ENCODE measurements around the gene PITPNC1.

PITPNC1 gene

DNA sequence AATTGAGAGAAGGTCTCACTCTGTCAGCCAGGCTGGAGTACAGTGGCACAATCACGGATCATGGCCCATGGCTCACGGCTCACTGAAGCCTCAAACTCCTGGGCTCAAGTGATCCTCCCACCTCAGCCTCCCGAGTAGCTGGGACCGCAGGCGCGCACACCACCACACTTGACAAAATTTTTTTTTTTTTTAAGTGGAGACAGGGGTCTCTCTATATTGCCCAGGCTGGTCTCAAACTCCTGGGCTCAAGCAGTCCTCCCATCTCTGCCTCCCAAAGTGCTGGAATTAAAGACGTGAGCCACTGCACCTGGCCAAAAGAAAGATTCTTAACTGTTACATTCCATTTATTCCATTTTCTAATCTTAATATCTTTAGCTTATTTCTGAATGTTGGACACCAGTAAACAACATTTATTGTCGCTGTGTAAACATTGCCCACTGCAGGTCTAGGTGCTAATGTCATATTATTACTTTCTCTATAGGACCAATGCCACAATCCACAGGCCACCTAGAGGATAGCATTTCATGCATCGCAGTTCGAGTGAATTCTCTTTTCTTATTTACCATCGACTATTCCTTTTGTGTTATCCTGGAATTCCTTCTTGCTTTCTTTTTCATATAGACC is 123.7 kb downstream of the PITPNC1 start:
- H3K4me3 ChIP-seq (replicated peaks; ENCODE audit: low read depth, low read length), result no peak overlapping the region
- no peak for DNase-seq (ENCODE audit: low read depth)
- TF ChIP-seq, protein P1, sequence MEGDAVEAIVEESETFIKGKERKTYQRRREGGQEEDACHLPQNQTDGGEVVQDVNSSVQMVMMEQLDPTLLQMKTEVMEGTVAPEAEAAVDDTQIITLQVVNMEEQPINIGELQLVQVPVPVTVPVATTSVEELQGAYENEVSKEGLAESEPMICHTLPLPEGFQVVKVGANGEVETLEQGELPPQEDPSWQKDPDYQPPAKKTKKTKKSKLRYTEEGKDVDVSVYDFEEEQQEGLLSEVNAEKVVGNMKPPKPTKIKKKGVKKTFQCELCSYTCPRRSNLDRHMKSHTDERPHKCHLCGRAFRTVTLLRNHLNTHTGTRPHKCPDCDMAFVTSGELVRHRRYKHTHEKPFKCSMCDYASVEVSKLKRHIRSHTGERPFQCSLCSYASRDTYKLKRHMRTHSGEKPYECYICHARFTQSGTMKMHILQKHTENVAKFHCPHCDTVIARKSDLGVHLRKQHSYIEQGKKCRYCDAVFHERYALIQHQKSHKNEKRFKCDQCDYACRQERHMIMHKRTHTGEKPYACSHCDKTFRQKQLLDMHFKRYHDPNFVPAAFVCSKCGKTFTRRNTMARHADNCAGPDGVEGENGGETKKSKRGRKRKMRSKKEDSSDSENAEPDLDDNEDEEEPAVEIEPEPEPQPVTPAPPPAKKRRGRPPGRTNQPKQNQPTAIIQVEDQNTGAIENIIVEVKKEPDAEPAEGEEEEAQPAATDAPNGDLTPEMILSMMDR (IDR thresholded peaks at IDR 0.05; ENCODE audit: low read length, missing control alignments), result no peak

DNA sequence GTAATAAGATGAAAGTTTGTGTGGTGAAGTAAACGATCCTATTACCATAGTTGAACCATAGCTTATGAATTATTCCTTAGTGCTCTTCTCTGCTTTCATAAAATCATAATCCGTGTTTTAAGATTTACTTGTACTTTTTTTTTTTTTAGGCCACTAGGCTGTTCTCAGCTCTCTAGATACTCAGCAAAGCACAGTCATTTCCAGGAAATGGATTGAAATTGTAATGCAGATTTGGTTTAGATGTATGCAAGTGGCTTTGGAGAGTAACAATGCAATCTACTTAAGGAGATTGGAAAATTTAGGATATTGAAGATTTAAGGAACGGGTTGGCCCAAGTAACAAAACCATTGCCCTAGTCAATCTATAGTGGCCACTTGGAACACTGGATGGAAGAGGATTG is 125.1 kb downstream of the PITPNC1 start:
- TF ChIP-seq, protein P1 (IDR thresholded peaks at IDR 0.05; ENCODE audit: low read length, missing control alignments), result no peak
- no peak overlapping the region for H3K4me3 ChIP-seq (replicated peaks; ENCODE audit: low read depth, low read length)
- DNase-seq (ENCODE audit: low read depth), result no peak

DNA sequence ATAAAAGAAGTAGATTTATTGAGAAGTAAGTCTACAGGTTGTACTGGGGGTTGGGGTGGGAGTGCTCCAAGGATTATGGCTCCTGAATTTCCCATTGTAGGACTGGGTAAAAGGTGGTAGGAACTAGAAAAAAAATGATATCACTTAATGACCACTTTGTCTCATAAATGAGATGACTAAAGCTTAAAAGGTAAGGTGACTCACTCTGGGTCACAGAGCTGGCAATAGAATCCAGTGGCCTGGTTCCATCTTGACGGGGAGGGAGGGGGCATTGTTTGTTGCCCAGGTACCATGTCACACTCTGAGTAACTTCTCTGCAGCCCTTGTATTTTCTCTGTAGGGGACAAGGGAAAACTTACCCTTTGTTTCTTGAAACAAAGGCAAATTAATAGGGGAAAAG is 126.1 kb downstream of the PITPNC1 start:
- TF ChIP-seq, protein P1 (IDR thresholded peaks at IDR 0.05; ENCODE audit: low read length, missing control alignments), result no peak
- DNase-seq (ENCODE audit: low read depth), result no peak
- no peak overlapping the region for H3K4me3 ChIP-seq (replicated peaks; ENCODE audit: low read depth, low read length)

DNA sequence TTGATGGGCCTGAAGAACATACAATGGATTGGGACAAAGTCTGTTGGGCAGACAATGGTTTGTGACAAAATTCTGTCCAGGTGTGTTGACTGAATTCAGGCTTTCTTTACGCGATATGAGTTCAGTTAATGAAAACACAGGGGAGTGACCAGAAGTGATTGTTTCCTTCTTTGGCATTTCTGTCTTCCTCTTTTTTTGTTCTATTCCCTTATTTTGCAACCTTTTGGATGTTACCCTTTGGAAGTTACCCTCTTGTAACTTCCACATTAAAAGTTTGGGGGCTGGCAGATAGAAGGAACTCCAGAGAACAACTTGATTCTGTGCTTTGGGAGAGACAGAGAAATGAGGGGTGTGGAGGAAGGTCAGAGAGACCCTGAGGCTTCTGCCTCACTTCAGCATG is 126.7 kb downstream of the PITPNC1 start:
- no peak overlapping the region for H3K4me3 ChIP-seq (replicated peaks; ENCODE audit: low read depth, low read length)
- TF ChIP-seq, protein P1 (IDR thresholded peaks at IDR 0.05; ENCODE audit: low read length, missing control alignments), result no peak

DNA sequence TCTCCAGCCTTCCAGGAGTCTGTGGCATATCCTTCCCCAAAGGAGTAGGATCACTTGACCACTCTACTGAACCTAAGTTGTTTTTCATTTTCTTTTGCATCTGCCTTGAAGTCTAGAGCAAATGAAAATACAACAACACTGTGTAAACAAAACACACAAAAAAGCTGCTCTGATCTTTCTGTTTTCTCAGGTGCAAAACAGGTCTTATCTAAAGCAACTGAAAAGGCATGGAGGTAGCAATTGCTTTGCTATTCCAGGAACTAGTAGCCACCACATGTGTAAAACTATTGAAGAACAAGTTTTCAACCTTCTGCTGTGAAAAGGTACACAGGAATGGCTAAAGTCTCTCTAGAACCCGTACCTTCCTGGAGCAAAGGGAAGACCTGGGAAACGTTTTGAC is 127.1 kb downstream of the PITPNC1 start:
- TF ChIP-seq, protein P1 (IDR thresholded peaks at IDR 0.05; ENCODE audit: low read length, missing control alignments), result no peak
- no peak for DNase-seq (ENCODE audit: low read depth)

More for the DNA sequence above, 126.7 kb downstream of the PITPNC1 start:
- no peak for DNase-seq (ENCODE audit: low read depth)

GRCh38 chr17:67506966-67507365 is 129.9 kb downstream of the PITPNC1 start:
- TF ChIP-seq, protein P1 (IDR thresholded peaks at IDR 0.05; ENCODE audit: low read length, missing control alignments), result no peak
- DNase-seq (ENCODE audit: low read depth), result no peak
- H3K4me3 ChIP-seq (replicated peaks; ENCODE audit: low read depth, low read length), result no peak overlapping the region

More for the DNA sequence above, 127.1 kb downstream of the PITPNC1 start:
- H3K4me3 ChIP-seq (replicated peaks; ENCODE audit: low read depth, low read length), result no peak overlapping the region
